HG03139 (cell line): Measurements from ENCODE around the gene DENND5B.
"Not testable (repeated sequence)": the region's sequence is repeated elsewhere in the genome, so short reads cannot be mapped to it uniquely, and the experiment has no call there.

Source experiments
- ATAC-seq: cut with Tn5 transposase; IDR thresholded peaks from one replicate; pipeline ENCODE4 v1.9.1; 2021; ENCODE audit not compliant: unreplicated experiment

The DENND5B gene

GRCh38 chr12:31590642-31591379, at the start of gene DENND5B:
DENND5B (minus strand) TSS chr12:31591136; CDS start chr12:31590832, 304 bp downstream.
- ATAC-seq, result peak; percentile 40

- ATAC-seq, result no peak
Measured at GRCh38 chr12:31634620-31635019, 43.7 kb upstream of the DENND5B start.

GRCh38 chr12:31633464-31633863, 42.5 kb upstream of the DENND5B start:
- ATAC-seq, result no peak

- ATAC-seq, result no peak
Measured at GRCh38 chr12:31631809-31632208, 40.9 kb upstream of the DENND5B start.

- ATAC-seq, result no peak
Measured at GRCh38 chr12:31631023-31631724, 40.2 kb upstream of the DENND5B start.

- no peak for ATAC-seq
Measured at GRCh38 chr12:31629756-31630732, 39.1 kb upstream of the DENND5B start.

GRCh38 chr12:31627456-31628054, 36.6 kb upstream of the DENND5B start:
- no peak for ATAC-seq

GRCh38 chr12:31626270-31626995, 35.5 kb upstream of the DENND5B start:
- ATAC-seq, result no peak

- no peak for ATAC-seq
Measured at GRCh38 chr12:31622038-31622437, 31.1 kb upstream of the DENND5B start.

- ATAC-seq, result no peak
Measured at GRCh38 chr12:31620311-31620710, 29.4 kb upstream of the DENND5B start.

GRCh38 chr12:31618228-31619025, 27.5 kb upstream of the DENND5B start:
- ATAC-seq, result no peak

GRCh38 chr12:31612819-31613218, 21.9 kb upstream of the DENND5B start:
- ATAC-seq, result no peak

- not testable (repeated sequence) for ATAC-seq
Measured at GRCh38 chr12:31608299-31608698, 17.4 kb upstream of the DENND5B start.

GRCh38 chr12:31605531-31605930, 14.6 kb upstream of the DENND5B start:
- no peak for ATAC-seq

GRCh38 chr12:31603546-31604009, 12.6 kb upstream of the DENND5B start:
- peak; percentile 95 for ATAC-seq

- ATAC-seq, result no peak
Measured at GRCh38 chr12:31600750-31601149, 9.8 kb upstream of the DENND5B start.

- ATAC-seq, result no peak
Measured at GRCh38 chr12:31600252-31600651, 9.3 kb upstream of the DENND5B start.

- peak; percentile 55 for ATAC-seq
Measured at GRCh38 chr12:31599053-31599452, 8.1 kb upstream of the DENND5B start.

- no peak for ATAC-seq
Measured at GRCh38 chr12:31597066-31597465, 6.1 kb upstream of the DENND5B start.
